D341Med (cell line): Measurements from ENCODE around the gene CDK14.
A peak's percentile ranks its signal among the peaks of the same experiment; 100 is the strongest.
"Not testable (repeated sequence)": the region's sequence is repeated elsewhere in the genome, so short reads cannot be mapped to it uniquely, and the experiment has no call there.

ENCODE experiments used
- DNase-seq: peaks from one replicate; pipeline ENCODE4 v3.0.0; 2012; ENCODE audit warnings: low spot score

CDK14 gene

DNA sequence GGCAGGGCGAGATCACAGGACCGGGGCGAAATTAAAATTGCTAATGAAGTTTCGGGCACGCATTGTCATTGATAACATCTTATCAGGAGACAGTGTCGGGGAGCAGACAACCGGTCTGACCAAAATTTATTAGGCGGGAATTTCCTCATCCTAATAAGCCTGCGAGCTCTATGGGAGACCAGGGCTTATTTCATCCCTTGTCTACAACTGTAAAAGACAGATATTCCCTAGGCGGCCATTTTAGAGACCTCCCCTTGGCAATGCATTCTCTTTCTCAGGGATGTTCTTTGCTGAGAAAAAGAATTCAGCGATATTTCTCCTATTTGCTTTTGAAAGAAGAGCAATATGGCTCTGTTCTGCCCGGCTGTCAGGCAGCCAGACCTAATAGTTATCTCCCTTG lies 198.1 kb downstream of the CDK14 start:
- DNase-seq: not testable (repeated sequence)

DNA sequence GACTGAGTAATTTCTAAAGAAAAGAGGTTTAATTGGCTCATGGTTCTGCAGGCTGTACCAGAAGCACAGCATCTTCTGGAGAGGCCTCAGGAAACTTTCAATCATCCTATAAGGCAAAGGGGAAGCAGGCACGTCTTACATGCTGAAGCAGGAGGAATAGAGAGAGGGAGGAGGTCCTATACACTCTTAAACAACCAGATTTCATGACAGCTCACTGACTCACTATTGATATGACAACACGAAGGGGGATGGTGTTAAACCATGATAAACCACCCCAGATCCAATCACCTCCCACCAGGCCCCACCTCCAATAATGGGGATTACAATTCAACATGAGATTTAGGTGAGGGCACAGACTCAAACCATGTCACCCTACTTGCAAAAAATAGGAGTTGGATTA lies 201.5 kb downstream of the CDK14 start:
- DNase-seq: no peak

DNA sequence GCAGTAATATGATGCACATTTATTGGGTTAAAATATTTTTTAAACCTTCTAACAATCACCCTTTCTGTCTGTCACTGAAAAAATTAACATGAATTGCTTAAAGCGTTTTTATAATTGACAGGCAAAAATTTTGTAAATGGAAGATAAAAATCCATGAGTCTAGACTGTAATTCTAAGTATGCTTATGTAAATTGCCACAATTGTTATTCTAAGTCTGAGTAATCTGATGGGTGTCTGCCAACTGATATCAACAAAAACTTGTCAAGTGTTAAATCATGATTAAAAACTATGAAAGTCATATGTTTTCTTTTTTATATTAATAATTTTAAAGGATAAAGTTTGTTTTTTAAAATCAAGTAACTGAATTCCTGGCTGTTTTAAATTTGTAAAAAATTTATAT lies 208.2 kb downstream of the CDK14 start:
- DNase-seq: no peak

DNA sequence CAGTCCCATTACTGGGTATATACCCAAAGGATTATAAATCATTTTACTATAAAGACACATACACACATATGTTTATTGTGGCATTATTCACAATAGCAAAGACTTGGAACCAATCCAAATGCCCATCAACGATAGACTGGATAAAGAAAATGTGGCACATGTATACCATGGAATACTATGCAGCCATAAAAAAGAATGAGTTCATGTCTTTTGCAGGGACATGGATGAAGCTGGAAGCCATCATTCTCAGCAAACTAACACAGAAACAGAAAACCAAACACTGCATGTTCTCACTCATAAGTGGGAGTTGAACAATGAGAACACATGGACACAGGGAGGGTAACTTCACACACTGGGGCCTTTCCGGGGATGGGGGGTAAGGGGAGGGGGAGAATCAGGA lies 219.4 kb downstream of the CDK14 start:
- DNase-seq: not testable (repeated sequence)

- DNase-seq: no peak
These were observed 220.5 kb downstream of the CDK14 start for GRCh38 chr7:90816511-90817142.

DNA sequence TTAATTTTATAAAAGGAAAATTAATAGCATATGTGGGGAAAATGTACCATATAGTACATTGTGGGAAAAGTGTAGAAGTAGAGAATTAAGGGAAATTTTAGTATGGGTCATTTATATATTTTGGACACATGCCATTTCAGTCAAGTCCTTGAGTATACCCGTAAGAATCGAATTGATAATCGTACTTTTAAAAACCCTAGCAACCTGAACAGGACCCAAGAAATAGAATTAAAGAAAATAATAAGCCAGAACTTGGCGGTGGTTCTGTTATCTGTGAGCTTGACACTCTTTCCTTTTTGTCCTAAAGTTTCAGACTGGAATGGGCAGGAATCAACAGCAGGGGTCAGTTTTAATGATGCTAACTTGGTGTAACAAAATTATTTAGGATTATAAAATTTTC lies 221.0 kb downstream of the CDK14 start:
- no peak for DNase-seq

GRCh38 chr7:90817846-90818245 lies 221.7 kb downstream of the CDK14 start:
- DNase-seq: peak; percentile 34

GRCh38 chr7:90818341-90818740 lies 222.2 kb downstream of the CDK14 start:
- DNase-seq: no peak

DNA sequence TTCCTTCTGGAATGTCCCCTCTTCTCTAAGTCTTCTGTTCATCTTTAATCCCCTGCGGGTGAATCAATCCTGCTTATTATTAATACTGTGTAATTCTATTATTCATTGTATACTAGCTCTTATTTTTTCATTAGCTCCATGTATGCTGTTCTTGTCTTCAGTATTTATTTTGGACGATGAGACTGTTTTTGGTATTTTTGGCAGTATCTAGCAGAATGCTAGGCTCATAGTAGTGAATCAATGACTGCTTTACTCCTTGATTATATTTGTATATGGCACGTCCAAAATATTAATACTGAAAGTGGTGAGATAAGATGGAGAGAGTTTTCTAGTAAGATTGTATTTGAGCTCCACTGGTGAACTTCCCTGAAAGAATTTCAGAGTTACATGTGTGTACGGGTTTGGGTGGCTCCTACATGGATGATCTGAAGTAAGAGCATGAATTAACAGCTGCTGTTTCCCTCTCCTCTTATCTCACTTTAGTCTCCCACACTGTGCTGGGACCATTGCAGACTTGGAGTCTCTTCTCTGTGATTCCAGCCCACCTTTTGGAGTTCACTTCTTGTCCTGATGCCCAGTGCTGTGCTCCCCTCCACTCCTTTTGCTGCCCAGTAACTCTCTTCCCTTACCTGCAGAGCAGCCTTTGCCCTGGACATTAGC lies 226.0 kb downstream of the CDK14 start:
- no peak for DNase-seq

DNA sequence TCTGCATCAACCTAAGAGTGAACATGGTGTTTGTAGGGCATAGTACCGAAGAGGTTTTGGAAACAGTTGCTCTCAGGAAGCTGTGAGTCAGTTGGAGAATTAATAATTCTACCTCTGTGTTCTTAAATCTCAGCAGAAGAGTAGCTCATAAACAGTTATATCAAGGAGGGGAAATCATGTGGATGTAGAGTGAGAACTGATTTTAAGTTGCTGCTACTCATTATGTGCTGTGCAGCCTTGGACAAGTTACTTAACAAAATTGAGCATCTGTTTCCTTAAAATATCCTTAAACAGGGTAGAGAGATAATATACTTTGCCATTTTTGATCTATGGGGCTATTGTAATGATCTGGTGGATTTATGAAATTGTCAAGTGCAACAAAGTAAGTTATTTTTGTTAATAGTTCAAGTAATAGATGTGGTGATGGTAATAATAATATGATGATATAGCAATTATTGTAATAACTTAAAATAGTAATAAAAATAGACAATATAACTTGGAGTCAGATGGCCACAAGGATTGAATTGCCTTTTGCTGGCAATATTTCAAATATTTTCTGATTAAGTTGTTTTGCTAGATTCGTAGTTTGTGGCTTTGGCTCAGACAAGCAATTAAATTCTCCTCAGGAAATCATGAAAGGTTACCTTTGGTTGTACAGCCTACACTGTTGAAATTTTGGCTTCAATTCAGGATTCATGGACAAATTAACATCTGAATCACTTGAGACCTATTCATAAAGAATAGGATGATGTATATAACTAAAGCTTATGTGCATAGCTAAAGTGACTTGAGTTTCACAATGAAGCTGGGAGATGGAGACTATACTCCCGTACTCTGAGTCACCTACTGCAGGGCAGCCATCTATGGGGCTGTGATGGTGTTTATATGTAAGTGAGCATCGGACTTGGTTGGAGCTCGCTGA lies 228.5 kb downstream of the CDK14 start:
- DNase-seq: no peak

- no peak for DNase-seq
These were observed 229.7 kb downstream of the CDK14 start for GRCh38 chr7:90825779-90826178.

DNA sequence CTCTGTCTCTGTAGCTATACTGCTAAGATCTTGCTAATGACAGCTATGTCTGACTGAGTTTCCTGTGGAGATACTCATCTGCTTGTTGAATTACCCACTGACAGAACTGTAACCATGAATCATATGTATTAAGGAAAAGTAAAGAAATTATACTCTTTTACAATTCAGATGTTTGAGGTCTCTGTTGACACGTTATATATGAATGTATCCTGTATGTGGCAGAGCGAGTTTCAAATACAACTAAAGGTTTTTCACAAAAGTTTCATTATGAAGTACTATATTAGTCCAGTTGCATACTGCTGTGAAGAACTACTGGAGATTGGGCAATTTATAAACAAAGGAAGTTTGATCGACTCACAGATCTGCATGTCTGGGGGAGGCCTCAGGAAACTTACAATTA lies 232.5 kb downstream of the CDK14 start:
- no peak for DNase-seq

DNA sequence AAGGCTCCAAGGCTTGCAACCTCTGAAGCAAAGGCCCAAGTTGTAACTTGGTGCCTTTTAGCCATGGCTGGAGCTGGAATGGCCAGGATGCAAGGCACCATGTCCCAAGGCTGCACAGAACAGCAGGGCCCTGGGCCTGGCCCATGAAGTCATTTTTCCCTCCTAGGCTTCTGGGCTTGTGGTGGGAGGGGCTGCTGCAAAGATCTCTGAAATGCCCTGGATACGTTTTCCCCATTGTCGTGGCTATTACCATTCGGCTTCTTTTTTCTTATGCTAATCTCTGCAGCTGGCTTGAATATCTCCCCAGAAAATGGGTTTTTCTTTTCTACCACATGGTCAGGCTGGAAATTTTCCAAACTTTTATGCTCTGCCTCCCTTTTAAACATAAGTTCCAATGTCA lies 234.2 kb downstream of the CDK14 start:
- no peak for DNase-seq

- DNase-seq: no peak
These were observed 236.6 kb downstream of the CDK14 start for GRCh38 chr7:90832726-90833125.

GRCh38 chr7:90833443-90833842 lies 237.3 kb downstream of the CDK14 start:
- DNase-seq: no peak

DNA sequence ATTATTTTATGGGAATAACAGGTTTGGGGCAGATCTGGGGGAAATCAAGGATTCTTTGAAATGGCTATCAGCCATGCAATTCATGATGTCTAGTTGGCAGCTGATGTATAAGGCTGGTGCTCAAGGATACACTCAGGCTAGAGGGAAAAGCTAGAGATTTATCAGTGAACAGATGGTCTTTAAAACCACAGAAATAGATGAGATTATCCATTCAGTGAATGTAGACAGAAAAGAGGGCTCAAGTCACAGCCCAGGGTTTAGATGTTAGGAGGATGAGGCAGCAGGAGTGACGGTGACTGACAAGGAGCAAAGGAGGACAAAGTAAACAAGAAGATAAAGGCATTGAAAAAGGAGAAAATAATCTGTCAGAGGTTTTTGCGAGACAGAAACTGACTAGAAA lies 238.7 kb downstream of the CDK14 start:
- peak; percentile 55 for DNase-seq

DNA sequence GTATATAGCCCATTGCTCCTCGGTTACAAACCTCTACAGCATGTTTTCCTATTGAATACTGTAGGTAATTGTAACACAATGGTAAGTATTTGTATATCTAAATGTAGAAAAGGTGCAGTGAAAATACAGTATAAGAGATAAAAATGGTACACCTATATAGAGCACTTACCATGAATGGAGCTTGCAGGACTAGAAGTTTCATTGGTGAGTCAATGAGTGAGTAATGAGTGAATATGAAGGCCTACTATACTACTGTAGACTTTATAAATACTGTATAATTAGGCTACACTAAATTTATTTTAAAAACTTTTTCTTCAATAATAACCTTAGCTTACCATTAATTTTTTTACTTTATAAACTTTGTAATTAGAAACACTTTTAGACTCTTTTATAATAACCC lies 239.7 kb downstream of the CDK14 start:
- no peak for DNase-seq

DNA sequence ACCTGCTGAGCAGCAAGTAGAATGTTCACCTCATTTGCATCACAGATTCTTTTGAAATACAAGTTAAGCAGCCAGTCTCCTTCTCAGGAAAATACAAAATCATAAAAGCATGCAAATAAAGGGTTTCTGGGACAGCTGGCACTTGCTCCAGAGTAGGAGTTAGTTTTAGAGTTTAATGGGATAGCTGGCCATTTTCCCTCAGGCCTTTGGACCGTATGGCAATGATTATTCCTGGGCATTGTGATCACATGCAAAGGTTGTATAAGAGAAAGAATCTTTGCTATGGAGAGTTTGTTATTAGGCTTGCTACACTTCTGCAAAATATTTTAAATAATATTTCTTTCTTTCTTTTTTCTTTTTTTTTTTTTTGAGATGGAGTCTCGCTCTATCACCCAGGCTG lies 240.8 kb downstream of the CDK14 start:
- DNase-seq: no peak

DNA sequence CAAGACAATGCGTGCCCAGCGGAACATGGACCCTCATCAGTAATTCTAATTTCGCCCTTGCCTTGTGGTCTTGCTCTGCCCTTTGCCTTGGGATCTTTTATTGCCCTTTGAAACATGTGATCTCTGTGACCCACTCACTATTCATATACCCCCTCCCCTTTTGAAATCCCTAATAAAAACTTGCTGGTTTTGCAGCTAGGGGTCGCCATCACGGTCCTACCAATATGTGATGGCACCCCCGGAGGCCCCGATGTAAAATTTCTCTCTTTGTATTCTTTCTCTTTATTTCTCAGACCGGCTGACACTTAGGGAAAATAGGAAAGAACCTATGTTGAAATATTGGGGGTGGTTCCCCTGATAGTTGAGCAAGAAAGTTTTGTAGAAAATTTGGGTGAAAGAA lies 242.7 kb downstream of the CDK14 start:
- DNase-seq: no peak

- no peak for DNase-seq
These were observed 243.2 kb downstream of the CDK14 start for GRCh38 chr7:90839316-90839715.

DNA sequence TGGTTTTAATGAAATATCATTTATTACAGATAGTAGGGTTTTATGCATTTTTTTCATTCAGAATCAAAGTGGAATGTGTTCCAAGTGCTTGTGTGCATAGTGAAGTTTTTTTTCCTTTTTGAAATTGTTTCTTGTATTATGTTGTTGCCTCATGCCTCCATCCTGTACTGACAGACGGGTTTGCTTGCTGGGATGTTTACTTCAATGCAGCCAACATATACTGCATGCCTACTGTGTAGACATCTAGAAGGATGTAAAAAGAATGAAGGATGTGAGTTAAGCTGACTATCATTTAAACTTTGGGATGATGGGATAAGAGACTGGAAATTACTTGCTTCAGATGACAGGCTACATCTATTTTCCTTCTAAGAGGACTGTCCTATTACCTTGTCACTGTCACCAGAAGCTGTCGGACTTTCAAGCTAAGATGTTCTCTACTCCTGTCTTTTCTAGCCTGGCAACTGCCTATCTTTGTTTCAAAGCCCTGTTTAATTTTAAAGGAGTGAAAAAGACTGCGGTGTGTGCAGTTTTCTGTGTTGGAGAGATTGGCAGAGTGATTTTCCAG lies 243.7 kb downstream of the CDK14 start:
- no peak for DNase-seq

GRCh38 chr7:90841759-90842429 lies 245.8 kb downstream of the CDK14 start:
- no peak for DNase-seq
